Measurements from ENCODE around the gene ATP8B4. TPM values are rescaled to one million over a fixed set of nuclear protein-coding genes. Genes with fewer than 3 reads are reported as not detected.

ATP8B4 gene
- total RNA-seq, 4 donors from 2014 or later: 5.2 to 24.3 (median 7.6) TPM

- Histone ChIP-seq H3K27ac (no peak overlapping the region), H3K36me3 (no peaks in the 10 kb centered on the region), H3K4me1 (no peaks in the 10 kb centered on the region), H3K27me3 (no peaks in the 10 kb centered on the region), H3K4me3 (replicated peaks in 1 of 3) (no peak overlapping the region), H3K9me3 (no peaks in the 10 kb centered on the region)
- TF ChIP-seq POLR2A (IDR thresholded peaks at IDR 0.05): no peak
- peak in 5 of 6 experiments; percentile 14 to 51 (median 40) for TF ChIP-seq CTCF (IDR thresholded peaks at IDR 0.05)
- 71 to 76% methylated on average over 8 of the region's 8 CpGs for WGBS, 2 donors
- intact Hi-C loops (cut with DNase I): no loop called here
- peak; percentile 50 for DNase-seq
Measured at GRCh38 chr15:49832511-49832910, 286.5 kb downstream of the ATP8B4 start.

- H3K4me3 ChIP-seq (replicated peaks in 1 of 3): no peak overlapping the region
- intact Hi-C loops (cut with DNase I): no loop called here
- TF ChIP-seq CTCF (IDR thresholded peaks at IDR 0.05) (no peak), POLR2A (IDR thresholded peaks at IDR 0.05) (no peak)
- H3K9me3 ChIP-seq: no peaks in the 10 kb centered on the region
- WGBS, 2 donors: 53 to 61% methylated on average over 5 of the region's 5 CpGs
- no peak overlapping the region for H3K27ac ChIP-seq
- H3K4me1 ChIP-seq: no peaks in the 10 kb centered on the region
- peak; percentile 5 to 7 for DNase-seq
- H3K36me3 ChIP-seq: no peaks in the 10 kb centered on the region
- H3K27me3 ChIP-seq: no peaks in the 10 kb centered on the region
Measured at GRCh38 chr15:49831206-49831965, 287.6 kb downstream of the ATP8B4 start.

- intact Hi-C loops (cut with DNase I): no loop called here
- Histone ChIP-seq H3K27ac (no peak overlapping the region), H3K4me3 (replicated peaks in 1 of 3) (no peak overlapping the region), H3K4me1 (no peaks in the 10 kb centered on the region), H3K36me3 (no peaks in the 10 kb centered on the region), H3K27me3 (no peaks in the 10 kb centered on the region), H3K9me3 (no peaks in the 10 kb centered on the region)
- peak; percentile 13 to 26 for DNase-seq
- no peak for TF ChIP-seq POLR2A (IDR thresholded peaks at IDR 0.05)
- TF ChIP-seq CTCF (IDR thresholded peaks at IDR 0.05): no peak
- 20 to 25% methylated on average over 3 of the region's 3 CpGs for WGBS, 2 donors
Measured at GRCh38 chr15:49830391-49830790, 288.6 kb downstream of the ATP8B4 start.

- TF ChIP-seq POLR2A (IDR thresholded peaks at IDR 0.05): no peak
- no peak for TF ChIP-seq CTCF (IDR thresholded peaks at IDR 0.05)
- intact Hi-C loops (cut with DNase I): no loop called here
- H3K9me3 ChIP-seq: no peaks in the 10 kb centered on the region
- no peak overlapping the region for H3K4me3 ChIP-seq (replicated peaks in 1 of 3)
- H3K27me3 ChIP-seq: no peaks in the 10 kb centered on the region
- no peak overlapping the region for H3K27ac ChIP-seq
- no peaks in the 10 kb centered on the region for H3K36me3 ChIP-seq
- 68 to 71% methylated on average over 1 of the region's 1 CpG for WGBS, 2 donors
- H3K4me1 ChIP-seq: no peaks in the 10 kb centered on the region
- DNase-seq: peak; percentile 13 to 17
Measured at GRCh38 chr15:49827311-49827710, 291.7 kb downstream of the ATP8B4 start.

GRCh38 chr15:49826640-49827234 is 292.3 kb downstream of the ATP8B4 start:
- DNase-seq: no peak
- Histone ChIP-seq H3K27me3 (no peaks in the 10 kb centered on the region), H3K9me3 (no peaks in the 10 kb centered on the region), H3K4me3 (replicated peaks in 1 of 3) (no peak overlapping the region), H3K27ac (no peak overlapping the region), H3K36me3 (no peaks in the 10 kb centered on the region), H3K4me1 (no peaks in the 10 kb centered on the region)
- intact Hi-C loops (cut with DNase I): no loop called here
- TF ChIP-seq POLR2A (IDR thresholded peaks at IDR 0.05) (no peak), CTCF (IDR thresholded peaks at IDR 0.05) (no peak)

Data from thyroid gland (tissue), 4 donors.